Brain microvascular endothelial cell (primary cell): ENCODE data around the gene GSC2.

Source experiments
- DNase-seq: peaks from one replicate; pipeline ENCODE4 v3.0.0-alpha.2; 2020
- H3K27ac ChIP-seq: fragments of 250-450 bp; sonication (Bioruptor Pico); 2 replicates; pipeline ENCODE4 v1.5.1; 2020; ENCODE audit warnings: mild to moderate bottlenecking, moderate library complexity
- H3K27me3 ChIP-seq: fragments of 250-450 bp; sonication (Bioruptor Pico); replicated peaks from 2 replicates; pipeline ENCODE4 v1.5.1; 2020; ENCODE audit warnings: mild to moderate bottlenecking
- H3K36me3 ChIP-seq: fragments of 250-450 bp; sonication (Bioruptor Pico); replicated peaks from 2 replicates; pipeline ENCODE4 v1.5.1; 2020; ENCODE audit warnings: mild to moderate bottlenecking
- H3K4me3 ChIP-seq: 2 replicates; pipeline ENCODE4 v1.5.1; 2011; ENCODE audit warnings: low read depth, mild to moderate bottlenecking, control low read depth, low read length, moderate library complexity
- CTCF ChIP-seq: IDR thresholded peaks from 2 replicates; pipeline ENCODE4 v1.5.1; 2011; ENCODE audit warnings: low read depth, mild to moderate bottlenecking, moderate library complexity, low read length, control low read depth, inconsistent platforms; ENCODE audit errors: missing control alignments
- in situ Hi-C: cut with HindIII; loops from 2 replicates; pipeline ENCODE4 v1.10.0; 2017; ENCODE audit warnings: low sequenced_read_pairs, low pct_ligation_motif_present

The GSC2 gene

GRCh38 chr22:19194766-19195536 lies 44.9 kb upstream of the GSC2 start:
- TF ChIP-seq CTCF = no peak
- Histone ChIP-seq H3K27ac (no peak overlapping the region), H3K36me3 (peaks cover 13% of the 10 kb centered on the region), H3K27me3 (no peaks in the 10 kb centered on the region), H3K4me3 (no peak overlapping the region)
- DNase-seq = no peak
- in situ Hi-C loops = no loop called here

- H3K36me3 ChIP-seq = peaks cover 8% of the 10 kb centered on the region
- no peaks in the 10 kb centered on the region for H3K27me3 ChIP-seq
- H3K4me3 ChIP-seq = no peak overlapping the region
- no peak overlapping the region for H3K27ac ChIP-seq
- no peak for TF ChIP-seq CTCF
- in situ Hi-C loops = no loop called here
- no peak for DNase-seq
These were observed 43.8 kb upstream of the GSC2 start for GRCh38 chr22:19193879-19194278.

GRCh38 chr22:19187716-19188563 lies 37.8 kb upstream of the GSC2 start:
- no peak for TF ChIP-seq CTCF
- in situ Hi-C loops = no loop called here
- DNase-seq = no peak
- H3K27ac ChIP-seq = no peak overlapping the region
- H3K27me3 ChIP-seq = no peaks in the 10 kb centered on the region
- no peaks in the 10 kb centered on the region for H3K36me3 ChIP-seq
- H3K4me3 ChIP-seq = no peak overlapping the region

- no peak overlapping the region for H3K27ac ChIP-seq
- H3K27me3 ChIP-seq = no peaks in the 10 kb centered on the region
- no peak for DNase-seq
- H3K36me3 ChIP-seq = no peaks in the 10 kb centered on the region
- no peak overlapping the region for H3K4me3 ChIP-seq
- TF ChIP-seq CTCF = no peak
- in situ Hi-C loops = no loop called here
These were observed 34.3 kb upstream of the GSC2 start for GRCh38 chr22:19184276-19184997.

- H3K36me3 ChIP-seq = no peaks in the 10 kb centered on the region
- TF ChIP-seq CTCF = no peak
- in situ Hi-C loops = no loop called here
- H3K27ac ChIP-seq = no peak overlapping the region
- H3K4me3 ChIP-seq = no peak overlapping the region
- no peaks in the 10 kb centered on the region for H3K27me3 ChIP-seq
- DNase-seq = no peak
These were observed 33.1 kb upstream of the GSC2 start for GRCh38 chr22:19183216-19183615.
